ENCODE data around the gene RNASEH1. TPM values are rescaled to one million over a fixed set of nuclear protein-coding genes. Genes with fewer than 3 reads are reported as not detected.

RNASEH1 gene
- total and polyA plus RNA-seq, 2 of the 4 experiments (the other 2 are of a cell fraction), result 23.5 to 23.7 TPM

DNA sequence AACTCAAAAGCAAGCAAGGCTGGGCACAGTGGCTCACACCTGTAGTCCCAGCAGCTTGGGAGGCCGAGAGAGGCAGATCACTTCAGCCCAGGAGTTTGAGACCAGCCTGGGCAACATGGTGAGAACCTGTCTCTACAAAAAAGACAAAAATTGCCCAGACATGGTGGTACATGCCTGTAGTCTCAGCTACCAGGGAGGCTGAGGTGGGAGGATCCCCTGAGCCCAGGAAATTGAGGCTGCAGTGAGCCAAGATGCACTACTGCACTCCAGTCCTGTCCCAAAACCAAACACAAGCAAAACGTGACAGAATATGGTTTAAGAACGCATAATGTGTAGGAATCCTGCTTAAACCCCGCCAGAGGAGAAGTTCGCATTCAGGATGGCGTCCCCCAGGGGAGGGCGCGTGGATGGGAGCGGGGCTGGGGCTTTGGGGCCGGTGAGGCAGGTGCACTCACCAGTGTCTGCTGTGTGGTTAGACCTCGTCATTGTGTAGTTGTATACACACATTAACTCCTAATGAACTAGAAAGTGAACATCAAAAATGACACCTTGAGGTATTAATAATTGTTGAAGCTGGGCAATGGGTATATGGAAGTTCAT is 42.2 kb upstream of the RNASEH1 start:
- H3K27me3 ChIP-seq (ENCODE audit: control insufficient read depth, insufficient read depth, low read length), result peaks cover 2% of the 10 kb centered on the region; the same call in 1 of the 2 replicates
- H4K91ac ChIP-seq (ENCODE audit: insufficient read depth, low read depth, low read length), result no peak overlapping the region
- dilution Hi-C loops (cut with HindIII; ENCODE audit: low sequenced_read_pairs, unreplicated experiment), result no loop called here
- ChIA-PET CTCF (no interaction called here), POLR2A (ENCODE audit: unreplicated experiment) (no interaction called here)
- no peak overlapping the region for H3K4ac ChIP-seq (ENCODE audit: low read depth, low read length)
- no peak overlapping the region for H3K18ac ChIP-seq (ENCODE audit: low read depth, low read length)
- no peak overlapping the region for H3K14ac ChIP-seq (replicated peaks; ENCODE audit: low read depth, low read length)
- in situ Hi-C loops (cut with MboI; ENCODE audit: low sequenced_read_pairs), result no loop called here
- H2BK20ac ChIP-seq (ENCODE audit: low read depth, low read length), result no peak overlapping the region
- no peak overlapping the region for H3K4me2 ChIP-seq (ENCODE audit: low read depth, low read length)
- H2AK5ac ChIP-seq (ENCODE audit: low read depth, low read length), result no peak overlapping the region
- H3K9me3 ChIP-seq (ENCODE audit: control insufficient read depth, insufficient read depth, low read length), result no peaks in the 10 kb centered on the region
- no peak overlapping the region for H3K27ac ChIP-seq (ENCODE audit: insufficient read depth, low read length)
- no peak overlapping the region for H3K23ac ChIP-seq (ENCODE audit: low read depth, low read length)
- H2BK120ac ChIP-seq (ENCODE audit: low read depth, low read length), result no peak overlapping the region
- no peak overlapping the region for H2AK9ac ChIP-seq (replicated peaks; ENCODE audit: low read depth, low read length, poor library complexity)
- no peak overlapping the region for H3K9ac ChIP-seq (ENCODE audit: low read depth, low read length)
- H3K36me3 ChIP-seq (ENCODE audit: control insufficient read depth, insufficient read depth, low read length), result no peaks in the 10 kb centered on the region
- 0 out of 2 replicates have a peak, but pooled peaks cover 3% of the 10 kb centered on the region for H3K9me1 ChIP-seq (ENCODE audit: insufficient read depth, low read length)
- TF ChIP-seq BHLHE40 (IDR thresholded peaks at IDR 0.05; ENCODE audit: low read depth, low read length), result no peak
- no peak for TF ChIP-seq FOS (IDR thresholded peaks at IDR 0.05; ENCODE audit: low read depth, low read length)
- TF ChIP-seq CHD1 (IDR thresholded peaks at IDR 0.05; ENCODE audit: low read depth, low read length), result no peak
- TF ChIP-seq RCOR1 (IDR thresholded peaks at IDR 0.05; ENCODE audit: insufficient replicate concordance, low read length), result no peak
- no peak for TF ChIP-seq MAZ (IDR thresholded peaks at IDR 0.05; ENCODE audit: borderline replicate concordance, low read depth, low read length)
- TF ChIP-seq SMC3 (IDR thresholded peaks at IDR 0.05; ENCODE audit: low read depth, low read length), result no peak
- TF ChIP-seq, protein P1, sequence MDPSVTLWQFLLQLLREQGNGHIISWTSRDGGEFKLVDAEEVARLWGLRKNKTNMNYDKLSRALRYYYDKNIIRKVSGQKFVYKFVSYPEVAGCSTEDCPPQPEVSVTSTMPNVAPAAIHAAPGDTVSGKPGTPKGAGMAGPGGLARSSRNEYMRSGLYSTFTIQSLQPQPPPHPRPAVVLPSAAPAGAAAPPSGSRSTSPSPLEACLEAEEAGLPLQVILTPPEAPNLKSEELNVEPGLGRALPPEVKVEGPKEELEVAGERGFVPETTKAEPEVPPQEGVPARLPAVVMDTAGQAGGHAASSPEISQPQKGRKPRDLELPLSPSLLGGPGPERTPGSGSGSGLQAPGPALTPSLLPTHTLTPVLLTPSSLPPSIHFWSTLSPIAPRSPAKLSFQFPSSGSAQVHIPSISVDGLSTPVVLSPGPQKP (IDR thresholded peaks at IDR 0.05; ENCODE audit: borderline replicate concordance, low read depth, low read length), result no peak
- TF ChIP-seq, protein P2, sequence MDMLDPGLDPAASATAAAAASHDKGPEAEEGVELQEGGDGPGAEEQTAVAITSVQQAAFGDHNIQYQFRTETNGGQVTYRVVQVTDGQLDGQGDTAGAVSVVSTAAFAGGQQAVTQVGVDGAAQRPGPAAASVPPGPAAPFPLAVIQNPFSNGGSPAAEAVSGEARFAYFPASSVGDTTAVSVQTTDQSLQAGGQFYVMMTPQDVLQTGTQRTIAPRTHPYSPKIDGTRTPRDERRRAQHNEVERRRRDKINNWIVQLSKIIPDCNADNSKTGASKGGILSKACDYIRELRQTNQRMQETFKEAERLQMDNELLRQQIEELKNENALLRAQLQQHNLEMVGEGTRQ (IDR thresholded peaks at IDR 0.05; ENCODE audit: low read depth, low read length), result no peak
- no peak for TF ChIP-seq RAD21 (IDR thresholded peaks at IDR 0.05; ENCODE audit: low read length)
- no peak for TF ChIP-seq MAFK (IDR thresholded peaks at IDR 0.05; ENCODE audit: low read depth, low read length)
- TF ChIP-seq, protein P3, sequence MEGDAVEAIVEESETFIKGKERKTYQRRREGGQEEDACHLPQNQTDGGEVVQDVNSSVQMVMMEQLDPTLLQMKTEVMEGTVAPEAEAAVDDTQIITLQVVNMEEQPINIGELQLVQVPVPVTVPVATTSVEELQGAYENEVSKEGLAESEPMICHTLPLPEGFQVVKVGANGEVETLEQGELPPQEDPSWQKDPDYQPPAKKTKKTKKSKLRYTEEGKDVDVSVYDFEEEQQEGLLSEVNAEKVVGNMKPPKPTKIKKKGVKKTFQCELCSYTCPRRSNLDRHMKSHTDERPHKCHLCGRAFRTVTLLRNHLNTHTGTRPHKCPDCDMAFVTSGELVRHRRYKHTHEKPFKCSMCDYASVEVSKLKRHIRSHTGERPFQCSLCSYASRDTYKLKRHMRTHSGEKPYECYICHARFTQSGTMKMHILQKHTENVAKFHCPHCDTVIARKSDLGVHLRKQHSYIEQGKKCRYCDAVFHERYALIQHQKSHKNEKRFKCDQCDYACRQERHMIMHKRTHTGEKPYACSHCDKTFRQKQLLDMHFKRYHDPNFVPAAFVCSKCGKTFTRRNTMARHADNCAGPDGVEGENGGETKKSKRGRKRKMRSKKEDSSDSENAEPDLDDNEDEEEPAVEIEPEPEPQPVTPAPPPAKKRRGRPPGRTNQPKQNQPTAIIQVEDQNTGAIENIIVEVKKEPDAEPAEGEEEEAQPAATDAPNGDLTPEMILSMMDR (conservative IDR thresholded peaks at IDR 0.05; ENCODE audit: low read depth, low read length), result no peak
- TF ChIP-seq MXI1 (IDR thresholded peaks at IDR 0.05; ENCODE audit: borderline replicate concordance, low read depth, low read length), result no peak
- no peak for TF ChIP-seq CEBPB (IDR thresholded peaks at IDR 0.05; ENCODE audit: low read depth, low read length)
- TF ChIP-seq NFE2L2 (IDR thresholded peaks at IDR 0.05; ENCODE audit: low read depth, low read length), result no peak
- TF ChIP-seq RFX5 (IDR thresholded peaks at IDR 0.05; ENCODE audit: low read depth, low read length), result no peak
- no peak for TF ChIP-seq POLR2A (IDR thresholded peaks at IDR 0.05; ENCODE audit: low read depth, low read length)
- WGBS, 2 experiments (ENCODE audit: extremely low coverage in 2 of 2, insufficient read length in 1 of 2), result no CpG with 5 or more reads among the region's 11 CpGs
- ATAC-seq (ENCODE audit: low read depth) (no peak), DNase-seq (no peak)
- no peaks in the 10 kb centered on the region for H3K79me1 ChIP-seq (ENCODE audit: low read depth in 1 of 2, low read length in 2 of 2)
- no peak overlapping the region for H2BK15ac ChIP-seq (ENCODE audit: low read depth, low read length)
- H2AFZ ChIP-seq (replicated peaks; ENCODE audit: low read length, poor library complexity), result no peak overlapping the region
- no peak overlapping the region for H4K5ac ChIP-seq (ENCODE audit: low read depth, low read length)
- no TSS peak for BruUV-seq (replicated peaks)
- no peaks in the 10 kb centered on the region for H4K20me1 ChIP-seq (ENCODE audit: insufficient read depth, low read length)
- H3K56ac ChIP-seq (ENCODE audit: extremely low read depth, insufficient read depth, low read length), result no peak overlapping the region
- no peak overlapping the region for H4K8ac ChIP-seq (ENCODE audit: low read depth in 2 of 2, low read length in 2 of 2)
- H2BK5ac ChIP-seq (ENCODE audit: low read depth, low read length, poor library complexity, severe bottlenecking), result no peak overlapping the region
- H3K4me1 ChIP-seq (ENCODE audit: control insufficient read depth, insufficient read depth, low read length), result peaks cover 5% of the 10 kb centered on the region; the same call in 1 of the 2 replicates
- no peak overlapping the region for H3K4me3 ChIP-seq (ENCODE audit: insufficient read depth, low read depth, low read length)
- intact Hi-C loops (cut with micrococcal nuclease), result no loop called here
